HCT116 (cell line): ENCODE data around the gene PTPRZ1.

Experiments used
- CEBPB ChIP-seq: IDR thresholded peaks from 2 replicates; pipeline ENCODE4 v1.6.1; 2012; ENCODE audit warnings: low read depth
- EZH2 ChIP-seq: fragments of 200-600 bp; sonication (generic); IDR thresholded peaks from 2 replicates; pipeline ENCODE4 v1.6.1; 2017; ENCODE audit warnings: antibody characterized with exemption, mixed run types
- EZH2phosphoT487 ChIP-seq: fragments of 200-600 bp; IDR thresholded peaks from 2 replicates; pipeline ENCODE4 v1.6.1; 2018; ENCODE audit warnings: antibody characterized with exemption, borderline replicate concordance
- JUND ChIP-seq: IDR thresholded peaks from 2 replicates; pipeline ENCODE4 v1.6.1; 2012
- POLR2A ChIP-seq: IDR thresholded peaks from 2 replicates; pipeline ENCODE4 v1.7.0; 2011; ENCODE audit warnings: borderline replicate concordance; ENCODE audit not compliant: insufficient read depth, insufficient read length; ENCODE audit errors: extremely low read depth
- POLR2AphosphoS5 ChIP-seq: IDR thresholded peaks from 2 replicates; pipeline ENCODE4 v1.6.1; 2011; ENCODE audit warnings: mild to moderate bottlenecking, low read depth, low read length, moderate library complexity
- SIN3A ChIP-seq: IDR thresholded peaks from 2 replicates; pipeline ENCODE4 v1.6.1; 2012; ENCODE audit warnings: low read depth
- SP1 ChIP-seq: IDR thresholded peaks from 2 replicates; pipeline ENCODE4 v1.6.1; 2012; ENCODE audit warnings: low read depth
- TCF7L2 ChIP-seq: IDR thresholded peaks from 2 replicates; pipeline ENCODE4 v1.7.0; 2011; ENCODE audit warnings: borderline replicate concordance, inconsistent platforms; ENCODE audit not compliant: insufficient read depth, insufficient read length; ENCODE audit errors: extremely low read depth
- YY1 ChIP-seq: IDR thresholded peaks from 2 replicates; pipeline ENCODE4 v1.6.1; 2011; ENCODE audit warnings: low read length, low read depth, moderate library complexity, mild to moderate bottlenecking; ENCODE audit not compliant: insufficient replicate concordance; ENCODE audit errors: extremely low read depth
- TF ChIP-seq, protein P1 (sequence below): IDR thresholded peaks from 2 replicates; pipeline ENCODE4 v1.6.1; 2011; ENCODE audit warnings: mild to moderate bottlenecking, low read length, moderate library complexity; ENCODE audit not compliant: insufficient replicate concordance; ENCODE audit errors: extremely low read depth
- TF ChIP-seq, protein P2 (sequence below), 3 experiments: fragments of 200-600 bp in 1 of 3; sonication (generic) in 1 of 3; IDR thresholded peaks in 2 of 3; conservative IDR thresholded peaks in 1 of 3; 2 replicates each; pipeline ENCODE4 v1.5.1; 2012 to 2017; ENCODE audit warnings: low read depth in 2 of 3, low read length in 2 of 3, antibody characterized with exemption in 1 of 3, borderline replicate concordance in 1 of 3, control low read depth in 1 of 3, mild to moderate bottlenecking in 1 of 3, mixed read lengths in 1 of 3, mixed run types in 1 of 3, moderate library complexity in 1 of 3; ENCODE audit not compliant: insufficient read depth in 1 of 3
- TF ChIP-seq, protein P3 (sequence below): IDR thresholded peaks from 2 replicates; pipeline ENCODE4 v1.6.1; 2012

DNA sequence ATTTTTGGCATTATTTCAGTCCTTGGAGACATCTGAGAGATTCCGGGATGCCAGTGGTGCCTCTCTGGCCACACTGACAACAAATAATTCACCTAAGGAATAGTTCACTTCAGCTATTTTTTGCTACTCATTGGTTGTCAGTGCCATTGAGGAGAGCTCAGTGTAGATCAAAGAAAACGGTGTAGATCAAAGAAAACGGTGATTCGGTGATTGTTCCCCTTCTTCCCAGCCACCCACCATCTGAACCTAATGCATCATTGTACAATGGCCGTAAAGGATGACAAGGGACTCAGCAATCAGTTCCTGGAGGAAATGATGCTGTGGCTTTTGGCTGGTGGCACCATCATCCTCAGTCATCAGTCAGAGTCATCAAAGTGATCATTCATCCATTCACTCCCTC is 80.6 kb downstream of the PTPRZ1 start:
- TF ChIP-seq, protein P1, sequence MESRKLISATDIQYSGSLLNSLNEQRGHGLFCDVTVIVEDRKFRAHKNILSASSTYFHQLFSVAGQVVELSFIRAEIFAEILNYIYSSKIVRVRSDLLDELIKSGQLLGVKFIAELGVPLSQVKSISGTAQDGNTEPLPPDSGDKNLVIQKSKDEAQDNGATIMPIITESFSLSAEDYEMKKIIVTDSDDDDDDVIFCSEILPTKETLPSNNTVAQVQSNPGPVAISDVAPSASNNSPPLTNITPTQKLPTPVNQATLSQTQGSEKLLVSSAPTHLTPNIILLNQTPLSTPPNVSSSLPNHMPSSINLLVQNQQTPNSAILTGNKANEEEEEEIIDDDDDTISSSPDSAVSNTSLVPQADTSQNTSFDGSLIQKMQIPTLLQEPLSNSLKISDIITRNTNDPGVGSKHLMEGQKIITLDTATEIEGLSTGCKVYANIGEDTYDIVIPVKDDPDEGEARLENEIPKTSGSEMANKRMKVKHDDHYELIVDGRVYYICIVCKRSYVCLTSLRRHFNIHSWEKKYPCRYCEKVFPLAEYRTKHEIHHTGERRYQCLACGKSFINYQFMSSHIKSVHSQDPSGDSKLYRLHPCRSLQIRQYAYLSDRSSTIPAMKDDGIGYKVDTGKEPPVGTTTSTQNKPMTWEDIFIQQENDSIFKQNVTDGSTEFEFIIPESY = no peak
- TF ChIP-seq, protein P2, sequence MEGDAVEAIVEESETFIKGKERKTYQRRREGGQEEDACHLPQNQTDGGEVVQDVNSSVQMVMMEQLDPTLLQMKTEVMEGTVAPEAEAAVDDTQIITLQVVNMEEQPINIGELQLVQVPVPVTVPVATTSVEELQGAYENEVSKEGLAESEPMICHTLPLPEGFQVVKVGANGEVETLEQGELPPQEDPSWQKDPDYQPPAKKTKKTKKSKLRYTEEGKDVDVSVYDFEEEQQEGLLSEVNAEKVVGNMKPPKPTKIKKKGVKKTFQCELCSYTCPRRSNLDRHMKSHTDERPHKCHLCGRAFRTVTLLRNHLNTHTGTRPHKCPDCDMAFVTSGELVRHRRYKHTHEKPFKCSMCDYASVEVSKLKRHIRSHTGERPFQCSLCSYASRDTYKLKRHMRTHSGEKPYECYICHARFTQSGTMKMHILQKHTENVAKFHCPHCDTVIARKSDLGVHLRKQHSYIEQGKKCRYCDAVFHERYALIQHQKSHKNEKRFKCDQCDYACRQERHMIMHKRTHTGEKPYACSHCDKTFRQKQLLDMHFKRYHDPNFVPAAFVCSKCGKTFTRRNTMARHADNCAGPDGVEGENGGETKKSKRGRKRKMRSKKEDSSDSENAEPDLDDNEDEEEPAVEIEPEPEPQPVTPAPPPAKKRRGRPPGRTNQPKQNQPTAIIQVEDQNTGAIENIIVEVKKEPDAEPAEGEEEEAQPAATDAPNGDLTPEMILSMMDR (IDR thresholded peaks at IDR 0.05 in 2 of 3, conservative IDR thresholded peaks at IDR 0.05 in 1 of 3; ENCODE audit: borderline replicate concordance in 1 of 3, insufficient read depth in 1 of 3, low read depth in 2 of 3, low read length in 2 of 3) = no peak
- no peak for TF ChIP-seq TCF7L2
- TF ChIP-seq EZH2phosphoT487 = no peak
- no peak for TF ChIP-seq POLR2AphosphoS5
- no peak for TF ChIP-seq POLR2A
- no peak for TF ChIP-seq CEBPB
- TF ChIP-seq, protein P3, sequence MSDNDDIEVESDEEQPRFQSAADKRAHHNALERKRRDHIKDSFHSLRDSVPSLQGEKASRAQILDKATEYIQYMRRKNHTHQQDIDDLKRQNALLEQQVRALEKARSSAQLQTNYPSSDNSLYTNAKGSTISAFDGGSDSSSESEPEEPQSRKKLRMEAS = no peak
- no peak for TF ChIP-seq SP1
- no peak for TF ChIP-seq EZH2
- no peak for TF ChIP-seq JUND
- no peak for TF ChIP-seq SIN3A
- TF ChIP-seq YY1 = no peak
